A549 (cell line): ENCODE results near the gene CALN1. TPM values are rescaled to one million over a fixed set of nuclear protein-coding genes. Genes with fewer than 3 reads are reported as not detected.

Experiments used
- ATAC-seq, 2 experiments: fragments of 200-7000 bp in 1 of 2; fragments of >200 bp in 1 of 2; cut with Nextera tagmentation in 1 of 2; cut with Tn5 transposase in 1 of 2; 3 replicates each; pipeline versions ENCODE4 v1.8.0 to v1.9.1; 2018 to 2020; ENCODE audit warnings: mild to moderate bottlenecking in 1 of 2, moderate library complexity in 1 of 2
- CTCF ChIA-PET: fragments of 300-600 bp; sonication (Branson Sonifier 250); formaldehyde crosslinking; extraction: SDS; loops from one replicate; lab custom pipeline; 2021; ENCODE audit warnings: antibody characterized with exemption, inconsistent platforms; lab: Yijun Ruan, JAX
- POLR2A ChIA-PET: fragments of 350-600 bp; formaldehyde crosslinking; extraction: SDS; loops from one replicate; lab custom pipeline; 2021; ENCODE audit warnings: antibody characterized with exemption, inconsistent platforms; lab: Yijun Ruan, JAX
- DNase-seq, 2 experiments: peaks; one replicate each; pipeline versions ENCODE4 v3.0.0 to v3.0.0-alpha.2; 2011 to 2016; ENCODE audit warnings: low read depth in 1 of 2, low spot score in 1 of 2
- FAIRE-seq: peaks from 2 replicates; lab custom pipeline; 2011; peaks lifted over from hg19 to GRCh38; lab: Jason Lieb, UNC
- H3K27ac ChIP-seq, 2 experiments: fragments of >200 bp; sonication (Bioruptor Twin); formaldehyde crosslinking; 3 replicates each; pipeline ENCODE4 v1.5.1; 2016 to 2017
- H3K4me1 ChIP-seq: fragments of >200 bp; sonication (Bioruptor Twin); formaldehyde crosslinking; 3 replicates; pipeline ENCODE4 v1.6.1; 2016
- H3K4me2 ChIP-seq: fragments of >200 bp; sonication (Bioruptor Twin); formaldehyde crosslinking; 3 replicates; pipeline ENCODE4 v1.6.1; 2016
- H3K4me3 ChIP-seq: fragments of >200 bp; sonication (Bioruptor Twin); formaldehyde crosslinking; 3 replicates; pipeline ENCODE4 v1.5.1; 2016
- H3K9me3 ChIP-seq: fragments of >200 bp; sonication (Bioruptor Twin); formaldehyde crosslinking; 3 replicates; pipeline ENCODE4 v1.6.1; 2016
- ATOH8 ChIP-seq: fragments of 250-450 bp; sonication (Bioruptor Pico); IDR thresholded peaks from 2 replicates; pipeline ENCODE4 v1.5.0; 2020; ENCODE audit warnings: low read depth, mild to moderate bottlenecking, moderate library complexity
- BHLHE40 ChIP-seq: IDR thresholded peaks from 2 replicates; pipeline ENCODE4 v1.6.1; 2012; ENCODE audit warnings: low read depth, low read length, inconsistent platforms
- CTCF ChIP-seq: fragments of >200 bp; sonication (Bioruptor Twin); formaldehyde crosslinking; IDR thresholded peaks from 3 replicates; pipeline ENCODE4 v1.5.1; 2016
- E2F6 ChIP-seq: IDR thresholded peaks from 2 replicates; pipeline ENCODE4 v1.6.1; 2012; ENCODE audit warnings: low read depth, borderline replicate concordance
- EHF ChIP-seq: fragments of 250-450 bp; sonication (Bioruptor Pico); IDR thresholded peaks from 2 replicates; pipeline ENCODE4 v1.5.0; 2020; ENCODE audit warnings: mild to moderate bottlenecking
- ELK1 ChIP-seq: fragments of 150-350 bp; IDR thresholded peaks from 2 replicates; pipeline ENCODE4 v1.6.1; 2014; ENCODE audit warnings: low read depth, mild to moderate bottlenecking, low read length
- EP300 ChIP-seq, 2 experiments: fragments of >200 bp; sonication (Bioruptor Twin); formaldehyde crosslinking; IDR thresholded peaks; 2 replicates in 1 of 2; 3 replicates in 1 of 2; pipeline ENCODE4 v1.6.1; 2016 to 2017
- ESRRA ChIP-seq: fragments of 150-350 bp; IDR thresholded peaks from 2 replicates; pipeline ENCODE4 v1.6.1; 2014; ENCODE audit warnings: mild to moderate bottlenecking, low read length, borderline replicate concordance
- FOSB ChIP-seq: fragments of 250-450 bp; sonication (Bioruptor Pico); IDR thresholded peaks from 2 replicates; pipeline ENCODE4 v1.5.0; 2020; ENCODE audit warnings: mild to moderate bottlenecking, moderate library complexity
- FOXS1 ChIP-seq: fragments of 250-450 bp; sonication (Bioruptor Pico); IDR thresholded peaks from 2 replicates; pipeline ENCODE4 v1.5.0; 2020; ENCODE audit warnings: mild to moderate bottlenecking, moderate library complexity
- HES2 ChIP-seq: fragments of >200 bp; sonication (Bioruptor Twin); formaldehyde crosslinking; IDR thresholded peaks from 2 replicates; pipeline ENCODE4 v1.6.1; 2016
- HMGXB4 ChIP-seq: fragments of 250-450 bp; sonication (Bioruptor Pico); IDR thresholded peaks from 2 replicates; pipeline ENCODE4 v1.5.0; 2021; ENCODE audit warnings: mild to moderate bottlenecking, moderate library complexity, borderline replicate concordance
- KDM5A ChIP-seq: fragments of 200-600 bp; sonication (generic); IDR thresholded peaks from 2 replicates; pipeline ENCODE4 v1.6.1; 2016; ENCODE audit warnings: antibody characterized with exemption, mild to moderate bottlenecking
- NPAS2 ChIP-seq: fragments of 250-450 bp; sonication (Bioruptor Pico); IDR thresholded peaks from 2 replicates; pipeline ENCODE4 v1.8.0; 2022; ENCODE audit warnings: mild to moderate bottlenecking, moderate library complexity, borderline replicate concordance
- PHF8 ChIP-seq: fragments of 200-600 bp; sonication (generic); IDR thresholded peaks from 2 replicates; pipeline ENCODE4 v1.6.1; 2016; ENCODE audit warnings: low read depth, mild to moderate bottlenecking, antibody characterized with exemption, moderate library complexity, borderline replicate concordance
- POLR2AphosphoS2 ChIP-seq: conservative IDR thresholded peaks from 2 replicates; pipeline ENCODE4 v1.6.1; 2012; ENCODE audit warnings: low read length, improper control_type of control experiment, inconsistent platforms
- REST ChIP-seq: fragments of 200-600 bp; sonication (generic); IDR thresholded peaks from 2 replicates; pipeline ENCODE4 v1.6.1; 2016; ENCODE audit warnings: antibody characterized with exemption, mild to moderate bottlenecking, moderate library complexity
- SREBF2 ChIP-seq: fragments of 450-650 bp; IDR thresholded peaks from 2 replicates; pipeline ENCODE4 v1.6.1; 2014; ENCODE audit warnings: mild to moderate bottlenecking, moderate library complexity
- USF2 ChIP-seq: fragments of 450-650 bp; IDR thresholded peaks from 2 replicates; pipeline ENCODE4 v1.6.1; 2014; ENCODE audit warnings: antibody characterized with exemption
- WGBS: methylation state at CpG from one replicate; pipeline ENCODE4 v1.1.6; 2017; ENCODE audit errors: missing lambda C conversion rate; 5-methylcytosine and 5-hydroxymethylcytosine counted together
- polyA plus RNA-seq, 4 experiments: library from polyadenylated mRNA; depleted of rRNA in 3 of 4; stranded (reverse); fragments of >200 nt; fragmentation: RNase III in 1 of 4; extraction: RNeasy Plus Mini Kit Qiagen cat#74134 plus additional on column Dnase treatment in 1 of 4; gene quantifications; 2 replicates in 3 of 4; 3 replicates in 1 of 4; pipeline ENCODE4 v1.2.3, GENCODE V29; 2011 to 2017

The CALN1 gene
- polyA plus RNA-seq, 2 of the 4 experiments (the other 2 are of a cell fraction), result not detected

GRCh38 chr7:72055426-72055825, 356.7 kb downstream of the CALN1 start:
- DNase-seq, result no peak
- ChIA-PET CTCF (no interaction called here), POLR2A (no interaction called here)
- Histone ChIP-seq H3K4me2 (no peak overlapping the region), H3K4me1 (no peaks in the 10 kb centered on the region), H3K27ac (no peak overlapping the region), H3K4me3 (no peak overlapping the region), H3K9me3 (no peaks in the 10 kb centered on the region)
- ATAC-seq, result no peak
- TF ChIP-seq KDM5A (no peak), USF2 (no peak)
- WGBS, result 1% methylated on average over 2 of the region's 2 CpGs
- FAIRE-seq, result no peak

- no peak for ATAC-seq
- Histone ChIP-seq H3K27ac (no peak overlapping the region), H3K4me3 (no peak overlapping the region), H3K4me2 (no peak overlapping the region), H3K4me1 (no peaks in the 10 kb centered on the region), H3K9me3 (no peaks in the 10 kb centered on the region)
- no peak for DNase-seq
- ChIA-PET POLR2A (no interaction called here), CTCF (no interaction called here)
- no peak for FAIRE-seq
- TF ChIP-seq EHF (CRISPR knock-in tag) (no peak), REST (no peak), SREBF2 (no peak)
- WGBS, result 33% methylated on average over 4 of the region's 4 CpGs
Observed at GRCh38 chr7:72053292-72053691, 358.8 kb downstream of the CALN1 start.

GRCh38 chr7:72048420-72048819, 363.7 kb downstream of the CALN1 start:
- H3K4me2 ChIP-seq, result no peak overlapping the region
- POLR2A ChIA-PET, result no interaction called here
- H3K9me3 ChIP-seq, result no peaks in the 10 kb centered on the region
- no peak for ATAC-seq
- TF ChIP-seq PHF8, result no peak
- no peak for TF ChIP-seq ELK1
- no peak for TF ChIP-seq CTCF
- TF ChIP-seq, all 56 proteins: peak for 0
- no peaks in the 10 kb centered on the region for H3K4me1 ChIP-seq
- no peak for DNase-seq
- no peak overlapping the region for H3K4me3 ChIP-seq
- CTCF ChIA-PET, result no interaction called here
- no peak overlapping the region for H3K27ac ChIP-seq
- no peak for FAIRE-seq

GRCh38 chr7:72042855-72043254, 369.3 kb downstream of the CALN1 start:
- no peak for ATAC-seq
- POLR2A ChIA-PET, result no interaction called here
- 0% methylated on average over 3 of the region's 3 CpGs for WGBS
- TF ChIP-seq EP300 (IDR thresholded peaks at IDR 0.05) (no peak), FOXS1 (CRISPR knock-in tag) (no peak), HES2 (no peak), E2F6 (no peak), NPAS2 (CRISPR knock-in tag) (no peak), BHLHE40 (no peak), HMGXB4 (CRISPR knock-in tag) (no peak), ATOH8 (CRISPR knock-in tag) (no peak), FOSB (no peak), ESRRA (no peak), POLR2AphosphoS2 (no peak)

More at GRCh38 chr7:72042855-72043254, 369.3 kb downstream of the CALN1 start:
- CTCF ChIA-PET, result no interaction called here
- no peaks in the 10 kb centered on the region for H3K9me3 ChIP-seq
- no peak overlapping the region for H3K4me3 ChIP-seq
- H3K4me2 ChIP-seq, result no peak overlapping the region
- no peaks in the 10 kb centered on the region for H3K4me1 ChIP-seq
- DNase-seq (no peak), FAIRE-seq (no peak)
- H3K27ac ChIP-seq, result no peak overlapping the region
